Measurements from ENCODE around the gene TSPO.
"Not testable (repeated sequence)": the region's sequence is repeated elsewhere in the genome, so short reads cannot be mapped to it uniquely, and the experiment has no call there.

TSPO gene
- total RNA-seq: 25.5 to 70.8 (median 33.5) reads per million in 3 experiments

- peak; percentile 44 for DNase-seq
Measured at GRCh38 chr22:43151251-43152002, at the start of gene TSPO. Gene TSPO (plus strand): TSS chr22:43151559. CDS start chr22:43159239, 7,680 bp downstream.

DNA sequence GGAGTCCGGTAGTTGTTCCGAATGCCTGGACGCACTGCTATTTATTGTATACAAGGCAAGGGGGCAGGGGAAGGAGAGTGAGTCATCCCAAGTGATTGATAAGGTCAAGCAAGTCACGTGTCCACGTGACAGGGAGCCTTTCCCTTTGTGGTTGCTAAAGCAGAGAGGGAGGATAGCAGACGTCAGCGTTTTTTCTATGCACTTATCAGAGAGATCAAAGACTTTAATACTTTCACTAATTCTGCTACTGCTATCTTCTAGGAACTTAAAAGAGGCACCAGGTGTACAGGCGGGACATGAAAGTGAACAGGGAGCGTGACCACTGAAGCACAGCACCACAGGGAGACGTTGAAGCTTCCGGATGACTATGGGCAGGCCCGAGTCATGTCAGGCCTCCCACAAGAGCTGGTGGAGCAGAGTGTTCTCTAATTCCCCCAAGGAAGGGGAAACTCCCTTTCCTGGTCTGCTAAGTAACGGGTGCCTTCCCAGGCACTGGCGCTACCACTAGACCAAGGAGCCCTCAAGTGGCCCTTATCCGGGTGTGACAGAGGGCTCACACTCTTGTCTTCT is 47.2 kb upstream of the TSPO start:
- DNase-seq: peak; percentile 52

GRCh38 chr22:43104950-43105349 is 46.4 kb upstream of the TSPO start:
- DNase-seq: not testable (repeated sequence)

DNA sequence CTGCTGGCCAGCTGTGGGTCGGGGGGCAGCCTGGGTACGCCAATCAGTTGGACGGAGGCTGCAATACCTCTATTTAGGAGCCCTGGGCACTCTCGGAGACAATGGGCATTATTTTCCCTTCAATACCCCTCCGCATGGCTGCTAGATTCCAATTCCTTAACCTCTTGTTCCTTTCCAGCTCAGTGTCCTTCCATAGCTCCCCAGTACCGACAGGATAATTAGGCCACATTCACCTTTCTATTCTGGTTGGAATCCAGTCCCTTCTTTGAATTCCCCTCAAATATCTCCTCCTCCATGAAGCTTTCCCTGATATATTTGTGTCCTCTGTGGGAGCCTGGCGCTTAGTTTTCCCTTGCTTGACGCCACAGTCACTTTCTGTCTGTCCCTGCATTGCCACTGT is 45.1 kb upstream of the TSPO start:
- DNase-seq: no peak

DNA sequence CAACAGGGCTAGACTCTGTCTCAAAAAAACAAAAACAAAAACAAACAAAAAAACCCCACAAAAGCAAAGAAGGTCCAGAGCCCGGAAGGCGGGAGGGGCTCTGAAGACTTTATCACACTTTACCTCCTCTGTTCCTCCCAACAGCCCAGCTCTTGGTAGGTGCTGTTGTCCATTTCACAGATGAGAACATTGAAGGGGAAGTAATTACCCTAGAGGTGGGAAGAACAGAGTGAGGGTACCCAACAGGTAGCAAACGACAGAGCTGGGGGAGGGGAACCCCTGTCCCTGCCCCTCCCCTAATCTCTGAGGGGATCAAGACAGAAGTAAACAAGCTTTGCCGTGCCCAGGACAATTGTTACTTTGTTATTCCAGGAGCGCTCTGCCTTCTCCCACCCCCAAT is 41.8 kb upstream of the TSPO start:
- DNase-seq: no peak

GRCh38 chr22:43109921-43110443 is 41.4 kb upstream of the TSPO start:
- no peak for DNase-seq

DNA sequence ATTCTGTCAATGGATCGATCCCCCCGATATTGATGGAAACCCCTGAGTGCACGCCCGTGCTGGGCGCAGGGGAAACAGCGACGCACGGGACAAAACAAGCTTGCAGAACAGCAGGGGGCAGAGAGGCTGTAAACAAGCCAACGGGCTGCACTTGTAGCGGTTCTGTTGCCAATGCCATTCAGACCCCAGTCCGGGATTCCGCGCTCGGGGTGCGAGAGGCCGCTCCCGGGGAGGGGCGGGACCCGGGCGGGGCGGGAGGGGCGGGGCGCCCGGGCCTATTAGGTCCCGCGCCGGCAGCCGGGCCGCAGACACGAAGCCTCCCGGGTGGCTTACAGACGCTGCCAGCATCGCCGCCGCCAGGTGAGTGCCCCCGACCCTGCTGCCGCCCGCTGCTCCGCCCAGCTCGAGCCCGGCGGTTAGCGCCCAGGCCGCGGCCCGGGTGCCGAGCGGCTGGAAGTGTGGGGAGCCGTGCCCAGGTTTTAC is 40.9 kb upstream of the TSPO start, which contains the start of gene BIK:
Gene BIK, plus strand, starts transcription at position 307 of the 483 bp plus-strand sequence. CDS start 13,273 bp downstream, outside the sequence.
- peak; percentile 27 for DNase-seq

GRCh38 chr22:43110927-43111623 is 40.3 kb upstream of the TSPO start:
- DNase-seq: peak; percentile 51

DNA sequence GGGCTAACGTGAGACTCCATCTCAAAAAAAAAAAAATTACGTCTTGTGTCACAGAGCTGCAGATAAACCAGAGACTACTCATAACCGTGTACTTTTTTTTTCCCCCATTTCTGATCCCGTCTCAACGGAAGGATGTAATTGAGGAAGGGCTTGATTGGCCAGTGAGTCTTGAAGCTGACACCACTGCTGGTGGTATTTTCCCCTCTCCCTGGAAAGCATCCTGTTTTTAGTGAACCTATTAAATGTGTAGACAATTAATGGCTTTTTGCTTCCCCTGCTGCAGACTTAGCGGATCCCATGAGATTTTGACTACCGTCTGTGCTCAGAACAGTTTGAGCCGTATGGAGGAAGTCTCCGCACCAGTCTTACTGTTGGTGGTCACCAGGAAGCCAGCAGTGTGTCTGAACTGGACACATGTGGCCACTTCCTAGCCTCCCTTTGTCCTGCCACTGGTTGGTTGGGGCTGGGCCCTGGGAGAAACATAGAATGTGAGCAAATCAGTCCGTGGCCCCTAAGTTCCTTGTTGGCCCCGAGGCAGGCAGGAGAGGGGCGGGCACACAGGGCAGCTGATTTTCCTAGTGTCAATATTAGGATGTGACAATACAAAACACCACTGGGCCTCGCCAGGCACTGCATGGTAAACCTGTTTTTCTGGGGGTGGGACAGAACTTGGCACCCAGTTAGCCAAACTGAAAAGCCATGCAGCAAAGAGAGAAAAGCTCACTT is 37.7 kb upstream of the TSPO start:
- DNase-seq: no peak

GRCh38 chr22:43114958-43115357 is 36.4 kb upstream of the TSPO start:
- DNase-seq: no peak

- DNase-seq: no peak
Measured at GRCh38 chr22:43116932-43117331, 34.4 kb upstream of the TSPO start.

DNA sequence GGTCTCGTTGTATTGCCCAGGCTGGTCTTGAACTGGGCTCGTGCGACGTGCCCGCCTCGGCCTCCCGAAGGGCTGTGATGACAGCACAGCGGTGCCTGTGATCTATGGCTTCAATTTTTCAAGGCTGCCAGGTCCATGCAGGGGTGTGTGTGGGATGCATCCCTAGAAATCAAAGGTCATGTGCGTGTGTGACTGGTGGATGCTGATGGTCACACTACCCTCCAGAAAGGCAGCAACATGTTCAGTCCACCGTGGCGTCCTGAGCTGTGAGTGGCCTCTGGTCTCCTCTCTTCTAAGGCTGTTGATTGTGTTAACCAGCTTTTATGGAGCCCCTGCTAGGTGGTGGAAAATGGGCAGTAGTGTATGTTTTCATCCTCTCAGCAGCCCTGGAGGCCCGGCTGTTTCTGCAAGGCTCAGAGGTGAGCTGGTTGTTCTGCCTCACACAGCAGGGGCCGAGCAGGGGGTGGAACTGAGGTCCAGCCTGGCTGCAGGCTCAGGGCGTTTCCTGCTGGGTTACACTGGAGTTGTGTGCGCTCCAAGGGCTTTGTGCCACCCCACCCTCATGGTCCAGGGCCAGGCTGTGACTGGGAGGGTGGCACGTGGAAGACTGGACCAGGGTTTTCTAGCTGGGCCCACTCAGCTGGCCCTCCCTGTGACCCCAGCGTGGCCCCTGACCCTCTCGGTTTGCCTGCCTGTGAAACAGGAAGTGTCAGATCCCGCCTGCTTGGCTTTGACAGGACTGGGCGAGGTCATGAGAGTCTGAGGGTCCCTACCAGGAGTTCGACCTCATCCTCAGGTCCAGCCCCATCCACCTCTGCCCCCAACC is 33.1 kb upstream of the TSPO start:
- DNase-seq: no peak

GRCh38 chr22:43118953-43119458 is 32.4 kb upstream of the TSPO start:
- no peak for DNase-seq

- DNase-seq: no peak
Measured at GRCh38 chr22:43126501-43127165, 24.7 kb upstream of the TSPO start.

DNA sequence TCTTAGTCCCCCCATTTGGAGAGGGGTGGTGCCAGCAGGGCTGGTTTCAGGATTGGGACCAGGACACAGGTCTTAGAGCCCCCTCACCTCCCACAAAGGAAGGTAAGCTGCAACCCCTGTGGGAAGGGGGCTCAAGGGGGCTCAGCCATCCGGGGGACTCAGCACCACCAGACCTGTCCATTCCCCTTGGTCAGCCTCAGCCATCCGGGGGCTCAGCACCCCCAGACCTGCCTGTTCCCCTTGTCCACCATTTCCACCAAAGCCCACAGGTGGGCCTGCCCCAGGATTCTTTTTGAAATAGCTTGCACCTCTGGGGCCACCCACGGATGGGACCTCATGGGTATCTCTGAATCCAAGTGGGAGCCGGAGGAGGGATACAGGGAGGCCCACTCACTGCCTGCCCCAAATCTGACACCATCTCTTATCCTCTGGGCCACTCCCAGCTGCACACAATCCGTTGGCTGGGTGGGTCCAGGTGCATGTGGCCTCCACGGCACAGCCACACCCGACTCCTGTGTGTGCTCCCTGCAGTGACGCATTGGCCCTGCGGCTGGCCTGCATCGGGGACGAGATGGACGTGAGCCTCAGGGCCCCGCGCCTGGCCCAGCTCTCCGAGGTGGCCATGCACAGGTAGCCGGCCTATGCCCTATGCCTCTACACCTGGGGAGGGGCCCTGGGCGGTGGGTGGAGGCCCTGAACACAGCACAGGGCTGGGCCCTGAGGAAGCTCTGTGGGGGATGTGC is 24.0 kb upstream of the TSPO start:
- no peak for DNase-seq

DNA sequence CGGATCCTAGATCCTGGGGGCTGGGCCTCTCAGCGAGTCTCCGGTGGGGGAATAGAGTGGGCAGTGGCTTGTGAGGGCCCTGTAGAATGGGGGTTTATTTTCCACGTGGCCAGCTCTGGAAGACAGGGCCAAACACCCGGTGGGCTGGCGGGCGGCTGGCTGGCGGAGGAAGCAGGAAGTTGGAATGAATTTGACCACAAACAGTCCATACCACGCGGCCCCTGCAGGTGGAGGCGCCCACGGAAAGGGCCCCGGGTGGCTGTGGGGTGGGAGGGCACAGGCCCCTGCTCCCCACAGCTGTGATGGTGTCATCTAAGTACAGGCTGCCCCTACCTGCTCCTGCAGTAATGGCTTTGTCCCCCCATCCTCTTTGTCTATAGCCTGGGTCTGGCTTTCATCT is 23.2 kb upstream of the TSPO start:
- no peak for DNase-seq

DNA sequence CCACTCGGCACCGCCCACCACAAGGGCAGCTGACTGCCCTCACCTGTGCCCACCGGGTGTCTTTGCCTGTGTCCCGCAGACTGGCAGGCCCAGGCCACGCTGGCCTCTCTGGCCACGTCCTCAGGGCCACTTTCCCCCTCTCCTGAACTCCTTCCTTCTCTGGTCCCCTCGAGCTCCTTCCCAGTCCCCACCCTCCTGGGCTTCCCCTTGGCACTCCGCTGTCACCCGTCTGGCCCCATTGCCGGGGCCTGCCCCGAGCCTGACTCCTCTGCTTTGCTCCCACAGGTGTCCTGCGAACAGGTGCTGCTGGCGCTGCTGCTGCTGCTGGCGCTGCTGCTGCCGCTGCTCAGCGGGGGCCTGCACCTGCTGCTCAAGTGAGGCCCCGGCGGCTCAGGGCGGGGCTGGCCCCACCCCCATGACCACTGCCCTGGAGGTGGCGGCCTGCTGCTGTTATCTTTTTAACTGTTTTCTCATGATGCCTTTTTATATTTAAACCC is 22.4 kb upstream of the TSPO start:
- no peak for DNase-seq

DNA sequence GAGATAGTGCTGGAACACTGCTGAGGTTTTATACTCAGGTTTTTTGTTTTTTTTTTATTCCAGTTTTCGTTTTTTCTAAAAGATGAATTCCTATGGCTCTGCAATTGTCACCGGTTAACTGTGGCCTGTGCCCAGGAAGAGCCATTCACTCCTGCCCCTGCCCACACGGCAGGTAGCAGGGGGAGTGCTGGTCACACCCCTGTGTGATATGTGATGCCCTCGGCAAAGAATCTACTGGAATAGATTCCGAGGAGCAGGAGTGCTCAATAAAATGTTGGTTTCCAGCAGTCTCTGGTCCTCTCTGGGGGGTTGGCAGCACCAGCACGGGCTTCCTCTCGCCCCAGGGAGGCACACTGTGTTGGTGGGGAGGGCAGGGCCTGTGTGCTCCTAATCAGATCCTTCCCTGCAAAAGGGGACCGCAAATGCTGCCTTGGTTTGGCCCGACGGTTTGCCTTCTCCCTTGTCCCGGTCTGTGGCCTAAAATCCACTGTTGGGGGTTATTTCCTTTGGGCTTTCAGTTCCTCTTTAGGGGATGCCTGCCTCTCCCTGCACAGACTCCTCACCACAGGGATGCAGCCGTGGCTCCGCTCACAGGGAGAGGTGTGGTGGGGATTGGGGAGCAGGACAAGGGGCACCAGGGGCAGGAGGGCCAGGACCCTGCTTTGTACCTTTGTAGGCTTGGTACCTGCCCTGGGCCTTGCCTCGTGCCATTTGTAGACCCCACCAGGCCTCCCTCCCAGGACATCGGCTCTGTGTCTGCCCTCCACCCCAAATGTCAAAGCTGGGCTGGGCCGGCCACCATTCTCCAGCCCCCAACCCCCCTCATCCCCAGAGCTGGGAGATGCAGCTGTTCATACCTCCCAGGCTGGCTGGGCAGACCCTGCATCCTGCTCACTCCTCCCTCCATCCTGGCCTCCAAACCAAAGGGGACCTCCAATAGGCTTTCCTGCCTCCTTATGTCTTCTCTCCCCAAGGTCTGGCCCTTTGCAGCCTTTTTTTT is 21.6 kb upstream of the TSPO start:
- DNase-seq: no peak
